Lung microvascular endothelial cell (primary cell): ENCODE results near the gene VANGL1. TPM values are rescaled to one million over a fixed set of nuclear protein-coding genes. Genes with fewer than 3 reads are reported as not detected.

ENCODE experiments used
- DNase-seq, 2 donors: peaks; one replicate each; pipeline versions ENCODE4 v3.0.0 to v3.0.0-alpha.2; 2010; ENCODE audit warnings: low read depth in 2 of 2
- total RNA-seq: library from RNA; depleted of rRNA; stranded (reverse); fragments of >200 nt; gene quantifications from 2 replicates; pipeline ENCODE4 v1.2.1, GENCODE V29; 2014

Gene VANGL1
- total RNA-seq, 1 donor from 2014 or later = 13.9 TPM

GRCh38 chr1:115705085-115705951 lies 63.5 kb downstream of the VANGL1 start:
- peak in 1 of 2 donors; percentile 8 for DNase-seq

GRCh38 chr1:115705963-115706362 lies 64.2 kb downstream of the VANGL1 start:
- no peak for DNase-seq

GRCh38 chr1:115706587-115707425 lies 65.0 kb downstream of the VANGL1 start:
- peak; percentile 61 to 65 for DNase-seq

GRCh38 chr1:115710859-115711624 lies 69.3 kb downstream of the VANGL1 start:
- no peak for DNase-seq

- no peak for DNase-seq
These were observed 71.3 kb downstream of the VANGL1 start for GRCh38 chr1:115712911-115713609.

GRCh38 chr1:115713906-115714305 lies 72.1 kb downstream of the VANGL1 start:
- no peak for DNase-seq

- no peak for DNase-seq
These were observed 72.9 kb downstream of the VANGL1 start for GRCh38 chr1:115714572-115715141.

GRCh38 chr1:115717541-115717940 lies 75.8 kb downstream of the VANGL1 start:
- DNase-seq = peak; percentile 23 to 41

- no peak for DNase-seq
These were observed 76.4 kb downstream of the VANGL1 start for GRCh38 chr1:115718011-115718754.

GRCh38 chr1:115719285-115719684 lies 77.5 kb downstream of the VANGL1 start:
- DNase-seq = no peak

GRCh38 chr1:115722221-115722620 lies 80.5 kb downstream of the VANGL1 start:
- no peak for DNase-seq

GRCh38 chr1:115723756-115724155 lies 82.0 kb downstream of the VANGL1 start:
- DNase-seq = no peak

- no peak for DNase-seq
These were observed 83.8 kb downstream of the VANGL1 start for GRCh38 chr1:115725600-115725999.

GRCh38 chr1:115726161-115726560 lies 84.4 kb downstream of the VANGL1 start:
- DNase-seq = no peak

GRCh38 chr1:115726570-115726969 lies 84.8 kb downstream of the VANGL1 start:
- no peak for DNase-seq

- DNase-seq = no peak
These were observed 86.0 kb downstream of the VANGL1 start for GRCh38 chr1:115727706-115728249.

- no peak for DNase-seq
These were observed 86.6 kb downstream of the VANGL1 start for GRCh38 chr1:115728341-115728740.

- DNase-seq = no peak
These were observed 88.0 kb downstream of the VANGL1 start for GRCh38 chr1:115729756-115730155.

GRCh38 chr1:115732316-115732715 lies 90.5 kb downstream of the VANGL1 start:
- no peak for DNase-seq

GRCh38 chr1:115740811-115741210 lies 99.0 kb downstream of the VANGL1 start:
- no peak for DNase-seq
